Epithelial cell of prostate (primary cell): ENCODE data around the gene BMERB1.
"Not testable (repeated sequence)": the region's sequence is repeated elsewhere in the genome, so short reads cannot be mapped to it uniquely, and the experiment has no call there.

ENCODE experiments used
- DNase-seq: peaks from one replicate; pipeline ENCODE4 v3.0.0-alpha.2; 2011; ENCODE audit warnings: low read depth, low spot score
- H3K27ac ChIP-seq: fragments of 450-650 bp; 2 replicates; pipeline ENCODE4 v1.5.1; 2017; ENCODE audit warnings: mild to moderate bottlenecking

BMERB1 gene

DNA sequence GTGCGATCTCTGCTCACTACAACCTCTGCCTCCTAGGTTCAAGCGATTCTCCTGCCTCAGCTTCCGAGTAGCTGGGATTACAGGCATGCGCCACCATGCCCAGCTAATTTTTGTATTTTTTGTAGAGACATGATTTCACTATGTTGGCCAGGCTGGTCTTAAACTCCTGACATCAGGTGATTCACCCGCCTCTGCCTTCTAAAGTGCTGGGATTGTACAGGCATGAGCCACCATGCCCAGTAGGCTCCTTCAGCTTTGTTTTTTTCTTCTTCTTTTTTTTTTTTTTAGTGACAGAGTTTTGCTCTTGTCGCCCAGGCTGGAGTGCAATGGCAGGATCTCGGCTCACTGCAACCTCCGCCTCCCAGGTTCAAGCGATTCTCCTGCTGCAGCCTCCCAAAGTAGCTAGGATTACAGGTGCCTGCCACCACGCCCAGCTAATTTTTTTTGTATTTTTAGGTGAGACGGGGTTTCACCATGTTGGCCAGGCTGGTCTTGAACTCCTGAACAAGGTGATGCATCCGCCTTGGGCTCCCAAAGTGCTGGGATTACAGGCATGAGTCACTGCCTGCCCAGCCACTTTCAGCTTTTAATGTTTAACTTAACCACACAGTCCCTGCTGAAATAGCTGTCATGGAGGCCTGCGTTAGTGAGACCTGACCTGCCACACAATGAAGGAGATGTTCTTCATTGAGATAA lies 112.8 kb downstream of the BMERB1 start:
- peak overlapping the region; percentile 5 for H3K27ac ChIP-seq
- peak; percentile 34 for DNase-seq

DNA sequence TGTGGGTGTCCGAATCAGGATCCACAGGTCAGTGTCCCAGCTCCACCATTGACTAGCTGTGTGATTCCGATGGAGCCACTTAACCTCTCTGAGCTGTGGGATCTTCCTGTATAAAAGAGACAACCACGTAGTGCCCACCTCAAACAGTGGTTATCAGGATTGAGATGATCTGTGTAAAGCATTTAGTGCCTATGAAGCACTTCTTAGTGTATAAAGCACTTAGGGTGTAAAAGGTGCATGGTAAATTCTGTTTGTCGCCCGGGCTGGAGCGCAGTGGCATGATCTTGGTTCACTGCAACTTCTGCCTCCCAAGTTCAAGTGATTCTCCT lies 113.3 kb downstream of the BMERB1 start:
- H3K27ac ChIP-seq: no peak overlapping the region
- DNase-seq: no peak

- no peak for DNase-seq
- no peak overlapping the region for H3K27ac ChIP-seq
Observed at GRCh38 chr16:15548482-15548891, 114.1 kb downstream of the BMERB1 start.

DNA sequence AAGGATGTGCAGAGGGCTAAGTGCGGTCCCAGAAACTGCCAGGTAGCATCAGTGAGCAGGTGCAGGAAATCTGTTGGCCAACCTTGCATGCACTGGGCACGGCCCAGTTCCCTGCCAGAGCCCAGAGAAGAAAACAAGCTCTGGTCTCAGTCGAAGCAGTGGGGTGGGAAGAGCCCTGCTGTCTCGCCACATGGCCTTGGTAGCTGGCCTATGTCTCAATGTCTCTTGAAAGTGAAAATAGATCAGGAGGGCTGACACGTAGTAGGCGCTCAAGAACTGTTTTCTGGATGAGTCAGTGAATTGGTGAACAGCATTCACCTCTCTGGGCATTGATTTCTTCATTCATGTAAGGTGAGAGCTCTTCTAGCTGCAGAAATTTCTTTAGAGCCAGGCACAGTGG lies 118.1 kb downstream of the BMERB1 start:
- DNase-seq: no peak

DNA sequence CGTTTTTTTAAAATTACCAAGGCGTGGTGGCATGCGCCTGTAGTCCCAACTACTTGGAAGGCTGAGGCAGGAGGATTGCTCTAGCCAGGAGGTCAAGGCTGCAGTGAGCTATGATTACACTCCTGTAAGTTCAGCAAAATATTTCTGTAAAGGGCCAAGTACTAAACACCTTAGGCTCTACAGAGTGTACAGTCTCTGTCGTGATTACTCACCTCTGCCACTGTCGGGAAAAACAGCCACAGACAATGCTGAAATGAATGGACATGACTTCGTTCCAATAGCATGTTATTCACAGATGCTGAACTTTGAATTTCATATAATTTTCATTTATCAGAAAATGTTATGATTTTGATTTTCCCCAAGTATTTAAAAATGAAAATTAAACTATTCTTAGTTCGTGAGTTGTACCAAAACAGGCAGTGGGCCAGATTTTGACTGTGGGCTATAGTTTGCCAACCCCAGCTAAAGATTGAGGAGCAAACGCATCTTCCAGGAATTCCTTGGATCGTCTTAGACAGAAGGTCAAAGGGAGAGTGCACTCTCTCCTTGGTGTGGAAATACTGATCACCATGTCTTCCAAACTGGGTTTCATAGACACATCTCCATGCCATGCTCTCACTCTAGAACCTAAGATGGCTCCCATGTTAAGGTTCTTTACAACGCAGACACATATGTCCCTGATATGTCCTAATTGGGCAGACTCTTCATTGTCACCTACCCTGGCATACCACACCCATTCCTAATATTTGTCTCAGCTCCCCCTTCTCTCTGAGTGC lies 119.1 kb downstream of the BMERB1 start:
- DNase-seq: no peak
- no peak overlapping the region for H3K27ac ChIP-seq

More for the DNA sequence above, 118.1 kb downstream of the BMERB1 start:
- no peak overlapping the region for H3K27ac ChIP-seq

DNA sequence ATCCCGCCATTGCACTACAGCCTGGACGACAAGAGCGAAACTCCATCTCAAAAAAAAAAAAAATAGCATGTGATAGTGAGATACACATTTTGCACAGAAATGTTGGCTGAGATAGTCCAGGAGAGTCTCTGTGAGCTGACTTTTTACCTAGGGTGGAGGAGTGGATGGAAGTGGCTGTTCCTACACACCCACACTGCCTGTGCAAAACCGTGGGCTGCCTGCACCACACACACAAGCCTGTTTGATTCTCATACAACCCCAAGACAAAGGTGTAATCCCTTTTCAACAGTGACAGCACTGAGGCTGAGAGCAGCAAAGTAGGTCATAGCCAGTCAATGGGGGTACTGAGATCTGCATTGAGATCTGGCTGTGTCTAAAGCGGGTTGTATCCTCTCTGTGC lies 121.7 kb downstream of the BMERB1 start:
- no peak for DNase-seq
- no peak overlapping the region for H3K27ac ChIP-seq

DNA sequence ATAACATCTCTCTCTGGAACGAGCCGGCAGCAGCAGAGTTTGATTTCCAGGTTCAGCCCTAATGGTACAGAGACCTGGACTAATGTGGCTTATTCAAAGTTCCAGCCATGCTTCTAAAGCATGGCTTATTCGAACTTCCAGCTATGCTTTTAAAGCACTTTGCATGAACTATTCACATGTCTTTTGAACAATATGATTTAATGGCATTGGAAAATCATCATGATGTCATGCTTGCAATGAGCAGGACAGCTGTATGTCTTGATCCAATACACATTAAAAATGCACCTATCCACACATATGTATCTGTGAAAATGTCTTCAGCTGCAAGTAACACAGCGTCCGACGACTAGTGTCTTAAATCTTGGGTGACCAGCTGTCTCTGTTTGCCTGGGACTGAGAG lies 122.9 kb downstream of the BMERB1 start:
- no peak overlapping the region for H3K27ac ChIP-seq
- DNase-seq: no peak

- DNase-seq: no peak
- no peak overlapping the region for H3K27ac ChIP-seq
Observed at GRCh38 chr16:15559176-15559575, 124.8 kb downstream of the BMERB1 start.

DNA sequence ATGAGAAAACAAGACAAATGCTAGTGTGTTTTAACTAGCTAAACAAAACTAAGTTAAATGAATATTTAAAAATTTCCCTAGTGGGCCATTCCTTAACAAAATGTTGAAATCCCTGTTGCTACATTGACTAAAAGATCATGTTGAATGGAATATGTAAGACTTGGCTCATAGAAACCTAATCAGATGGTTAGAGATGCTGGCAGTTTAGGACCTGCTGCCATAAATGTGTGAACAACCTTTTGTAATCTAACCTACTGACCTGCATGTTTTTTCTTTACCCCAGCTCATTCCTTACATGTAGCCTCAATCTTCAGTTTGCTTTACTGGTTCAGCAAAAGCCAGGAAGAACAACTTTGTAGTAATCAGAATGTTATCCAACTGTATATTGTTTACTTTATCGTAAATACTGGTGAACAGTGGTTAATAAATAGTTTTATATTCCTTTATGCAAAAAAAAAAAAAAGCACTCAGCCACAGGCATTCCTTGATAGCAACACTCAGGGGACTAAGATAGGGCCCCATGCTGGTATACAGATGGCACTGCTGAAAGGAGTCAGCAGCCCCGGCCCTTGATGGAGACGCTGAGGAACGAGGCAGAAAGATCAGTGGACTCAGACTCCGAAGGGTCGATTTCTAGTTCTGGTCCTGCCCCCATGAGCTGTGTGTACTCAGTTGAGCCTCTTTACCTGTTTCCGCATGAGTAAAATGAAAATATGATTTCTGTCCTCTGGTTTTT lies 130.4 kb downstream of the BMERB1 start:
- DNase-seq: no peak
- H3K27ac ChIP-seq: no peak overlapping the region

DNA sequence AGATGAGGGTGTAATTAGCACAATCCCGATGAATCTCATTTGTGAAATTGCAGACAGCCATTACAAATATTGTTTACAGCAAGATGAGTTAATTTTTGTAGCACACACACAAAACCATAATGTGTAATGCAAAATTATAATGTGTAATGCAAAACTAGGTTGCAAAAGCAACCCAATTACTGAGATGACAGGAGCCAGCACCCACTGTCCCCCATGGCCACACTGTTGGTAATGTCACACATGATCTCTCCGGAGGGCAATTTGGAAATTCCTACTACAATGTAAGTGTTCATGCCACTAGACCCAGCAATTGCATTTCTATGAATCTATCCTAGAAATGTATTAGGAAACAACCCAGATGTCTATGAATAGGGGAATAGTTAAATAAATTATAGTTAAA lies 131.7 kb downstream of the BMERB1 start:
- no peak overlapping the region for H3K27ac ChIP-seq
- no peak for DNase-seq

GRCh38 chr16:15567823-15568222 lies 133.4 kb downstream of the BMERB1 start:
- DNase-seq: no peak
- no peak overlapping the region for H3K27ac ChIP-seq

- not testable (repeated sequence) for H3K27ac ChIP-seq, DNase-seq
Observed at GRCh38 chr16:15570666-15571065, 136.3 kb downstream of the BMERB1 start.

- no peak overlapping the region for H3K27ac ChIP-seq
- DNase-seq: no peak
Observed at GRCh38 chr16:15571557-15571956, 137.2 kb downstream of the BMERB1 start.

DNA sequence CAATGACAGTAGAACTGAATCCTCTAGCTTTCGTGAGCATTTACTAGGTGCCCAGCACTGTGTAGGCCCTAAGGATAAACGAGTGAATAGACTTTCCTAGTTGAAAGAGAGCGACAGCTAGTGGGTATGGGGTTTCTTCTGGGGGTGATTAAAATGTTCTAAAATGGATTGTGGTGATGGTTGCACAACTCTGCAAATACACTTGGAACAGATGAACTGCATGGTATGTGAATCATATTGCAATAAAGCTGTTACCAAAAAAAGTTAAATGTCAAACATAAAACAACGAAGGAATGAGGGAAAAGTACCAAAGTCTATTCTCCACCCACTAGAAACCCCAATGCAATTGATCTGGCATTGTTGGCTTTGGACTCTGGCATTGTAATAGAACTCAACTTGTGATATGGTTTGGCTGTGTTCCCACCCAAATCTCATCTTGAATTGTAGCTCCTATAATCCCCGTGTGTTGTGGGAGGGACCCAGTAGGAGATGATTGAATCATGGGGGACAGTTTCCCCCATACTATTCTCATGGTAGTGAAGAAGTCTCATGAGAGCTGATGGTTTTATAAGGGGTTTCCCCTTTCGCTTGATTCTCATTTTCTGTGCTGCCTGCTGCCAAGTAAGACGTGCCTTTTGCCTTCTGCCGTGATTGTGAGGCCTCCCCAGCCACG lies 138.1 kb downstream of the BMERB1 start:
- DNase-seq: no peak
- no peak overlapping the region for H3K27ac ChIP-seq

DNA sequence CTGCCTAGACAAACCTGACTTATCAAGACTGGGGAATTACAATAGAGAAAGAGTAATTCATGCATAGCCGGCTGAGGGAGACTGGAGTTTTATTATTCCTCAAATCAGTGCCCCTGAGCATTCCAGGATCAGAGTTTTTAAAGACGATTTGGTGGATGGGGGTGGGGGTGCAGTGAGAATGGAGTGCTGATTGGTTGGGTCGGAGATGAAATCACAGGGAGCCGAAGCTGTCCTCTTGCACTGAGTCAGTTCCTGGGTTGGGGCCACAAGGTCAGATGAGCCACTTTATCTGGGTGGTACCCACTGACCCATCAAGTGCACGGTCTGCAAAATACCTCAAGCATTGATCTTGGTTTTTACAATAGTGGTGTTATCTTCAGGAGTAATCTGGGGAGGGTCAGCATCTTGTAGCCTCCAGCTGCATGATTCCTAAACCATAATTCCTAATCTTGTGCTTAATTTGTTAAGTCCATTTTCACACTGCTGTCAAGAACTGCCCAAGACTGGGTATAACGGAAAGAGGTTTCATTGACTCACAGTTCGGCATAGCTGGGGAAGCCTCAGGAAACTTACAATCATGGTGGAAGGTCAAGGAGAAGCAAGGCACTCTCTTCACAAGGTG lies 139.0 kb downstream of the BMERB1 start:
- no peak for DNase-seq
- H3K27ac ChIP-seq: no peak overlapping the region

GRCh38 chr16:15573896-15574613 lies 139.7 kb downstream of the BMERB1 start:
- DNase-seq, H3K27ac ChIP-seq: not testable (repeated sequence)

GRCh38 chr16:15574614-15574948 lies 140.2 kb downstream of the BMERB1 start:
- DNase-seq: no peak
- H3K27ac ChIP-seq: no peak overlapping the region

GRCh38 chr16:15575293-15576049 lies 141.1 kb downstream of the BMERB1 start:
- peak overlapping the region; percentile 54 for H3K27ac ChIP-seq
- no peak for DNase-seq
